Stomach (tissue), 9 donors: ENCODE results near the gene AREL1. TPM values are rescaled to one million over a fixed set of nuclear protein-coding genes. Genes with fewer than 3 reads are reported as not detected.

Experiments used
- DNase-seq, 2 donors: peaks; one replicate each; pipeline versions ENCODE4 v3.0.0 to v3.0.0-alpha.2; 2013 to 2019
- H3K27ac ChIP-seq, 5 donors: fragments of 200-600 bp in 4 of 5; sonication (generic) in 4 of 5; one replicate each; pipeline ENCODE4 v1.5.1; 2013 to 2019; ENCODE audit warnings: mild to moderate bottlenecking in 1 of 5, moderate library complexity in 1 of 5
- H3K27me3 ChIP-seq, 3 donors: fragments of 200-600 bp; sonication (generic); one replicate each; pipeline ENCODE4 v1.5.1; 2017 to 2019; ENCODE audit warnings: mixed run types in 1 of 3
- H3K36me3 ChIP-seq, 4 donors: fragments of 200-600 bp; sonication (generic); 1 replicate in 3 of 4; 2 replicates in 1 of 4; pipeline ENCODE4 v1.5.1; 2016 to 2019
- H3K4me1 ChIP-seq, 4 donors: fragments of 200-600 bp; sonication (generic); one replicate each; pipeline ENCODE4 v1.5.1; 2016 to 2019
- H3K4me3 ChIP-seq, 4 donors: fragments of 200-600 bp; sonication (generic) in 3 of 4; one replicate each; pipeline ENCODE4 v1.5.1; 2016 to 2019; ENCODE audit warnings: mild to moderate bottlenecking in 1 of 4
- H3K9me3 ChIP-seq, 4 donors: fragments of 200-600 bp; sonication (generic); one replicate each; pipeline ENCODE4 v1.5.1; 2016 to 2019
- EP300 ChIP-seq: sonication (generic); formaldehyde crosslinking; IDR thresholded peaks from one replicate; pipeline ENCODE4 v1.6.1; 2017; ENCODE audit warnings: antibody characterized with exemption
- POLR2A ChIP-seq, 4 donors: fragments of 450-650 bp; IDR thresholded peaks; one replicate each; pipeline ENCODE4 v1.6.1; 2016; ENCODE audit warnings: antibody characterized with exemption in 4 of 4, control low read depth in 2 of 4, mild to moderate bottlenecking in 1 of 4, moderate library complexity in 1 of 4
- POLR2AphosphoS5 ChIP-seq, 3 donors: sonication (generic); formaldehyde crosslinking; IDR thresholded peaks; one replicate each; pipeline ENCODE4 v1.6.1; 2016; ENCODE audit warnings: antibody characterized with exemption in 3 of 3
- WGBS, 5 donors: extraction: QIAGEN DNeasy Blood & Tissue Kit in 3 of 5; methylation state at CpG; one replicate each; pipeline versions ENCODE4 v1.1.5 to v1.1.7; 2013 to 2018; 5-methylcytosine and 5-hydroxymethylcytosine counted together
- intact Hi-C: fragments of 100-400 bp; cut with DNase I; formaldehyde crosslinking; loops from one replicate; pipeline ENCODE4 v1.15.1; 2023; ENCODE audit warnings: low total_unique reads
- polyA plus RNA-seq, 3 donors: library from polyadenylated mRNA; stranded (reverse); fragments of 200-250 nt; gene quantifications; one replicate each; pipeline ENCODE4 v1.2.3, GENCODE V29; 2013
- total RNA-seq, 5 donors: library from RNA; depleted of rRNA; stranded (reverse); fragments of >200 nt; gene quantifications; one replicate each; pipeline versions ENCODE4 v1.1.0 to v1.2.3, GENCODE V29; 2014 to 2016
- TF ChIP-seq, protein P1 (sequence below), 7 experiments: fragments of 450-650 bp in 4 of 7; fragments of 200-600 bp in 3 of 7; sonication (generic) in 3 of 7; IDR thresholded peaks; one replicate each; pipeline ENCODE4 v1.5.1; 2016 to 2019; ENCODE audit warnings: antibody characterized with exemption in 7 of 7, control low read depth in 2 of 7, mild to moderate bottlenecking in 1 of 7
- donor health status: healthy with polysubstance abuse.
- donor health status: Bipolar disorder and iron deficiency.
- donor health status: healthy.

The AREL1 gene
- total and polyA plus RNA-seq, 8 donors: 6.9 to 51.4 (median 12.0) TPM

DNA sequence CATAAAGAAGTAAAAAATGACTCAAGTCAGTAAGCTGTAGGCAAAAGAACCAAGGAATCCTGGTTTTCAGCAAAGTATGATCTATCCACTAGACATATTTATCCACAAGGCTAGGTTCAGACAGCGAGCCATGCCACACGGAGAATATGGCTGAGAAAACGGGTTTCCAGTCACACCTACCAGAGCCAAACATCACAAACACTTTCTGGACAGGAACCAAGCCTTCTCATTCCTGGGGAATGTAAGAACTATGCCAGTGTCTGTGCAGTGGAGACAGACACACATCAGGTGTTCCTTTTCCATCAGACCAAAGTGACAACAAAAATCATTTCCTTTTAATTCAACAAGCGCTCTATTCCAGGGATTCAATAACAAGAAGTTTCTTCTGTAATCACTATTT is 41.1 kb downstream of the AREL1 start:
- H3K27ac ChIP-seq: no peak overlapping the region
- no peaks in the 10 kb centered on the region for H3K4me1 ChIP-seq
- no peaks in the 10 kb centered on the region for H3K27me3 ChIP-seq
- no peak overlapping the region for H3K4me3 ChIP-seq
- intact Hi-C loops: no loop called here
- TF ChIP-seq POLR2AphosphoS5 (IDR thresholded peaks at IDR 0.05) (no peak), EP300 (no peak), POLR2A (IDR thresholded peaks at IDR 0.05) (no peak)
- TF ChIP-seq, protein P1, sequence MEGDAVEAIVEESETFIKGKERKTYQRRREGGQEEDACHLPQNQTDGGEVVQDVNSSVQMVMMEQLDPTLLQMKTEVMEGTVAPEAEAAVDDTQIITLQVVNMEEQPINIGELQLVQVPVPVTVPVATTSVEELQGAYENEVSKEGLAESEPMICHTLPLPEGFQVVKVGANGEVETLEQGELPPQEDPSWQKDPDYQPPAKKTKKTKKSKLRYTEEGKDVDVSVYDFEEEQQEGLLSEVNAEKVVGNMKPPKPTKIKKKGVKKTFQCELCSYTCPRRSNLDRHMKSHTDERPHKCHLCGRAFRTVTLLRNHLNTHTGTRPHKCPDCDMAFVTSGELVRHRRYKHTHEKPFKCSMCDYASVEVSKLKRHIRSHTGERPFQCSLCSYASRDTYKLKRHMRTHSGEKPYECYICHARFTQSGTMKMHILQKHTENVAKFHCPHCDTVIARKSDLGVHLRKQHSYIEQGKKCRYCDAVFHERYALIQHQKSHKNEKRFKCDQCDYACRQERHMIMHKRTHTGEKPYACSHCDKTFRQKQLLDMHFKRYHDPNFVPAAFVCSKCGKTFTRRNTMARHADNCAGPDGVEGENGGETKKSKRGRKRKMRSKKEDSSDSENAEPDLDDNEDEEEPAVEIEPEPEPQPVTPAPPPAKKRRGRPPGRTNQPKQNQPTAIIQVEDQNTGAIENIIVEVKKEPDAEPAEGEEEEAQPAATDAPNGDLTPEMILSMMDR (IDR thresholded peaks at IDR 0.05): no peak
- H3K36me3 ChIP-seq: peaks cover 75 to 100% (median 99%) of the 10 kb centered on the region in 4 donors
- 75 to 84% (median 79%) methylated on average over 4 of the region's 4 CpGs for WGBS, 5 donors
- no peaks in the 10 kb centered on the region for H3K9me3 ChIP-seq
- DNase-seq: no peak

DNA sequence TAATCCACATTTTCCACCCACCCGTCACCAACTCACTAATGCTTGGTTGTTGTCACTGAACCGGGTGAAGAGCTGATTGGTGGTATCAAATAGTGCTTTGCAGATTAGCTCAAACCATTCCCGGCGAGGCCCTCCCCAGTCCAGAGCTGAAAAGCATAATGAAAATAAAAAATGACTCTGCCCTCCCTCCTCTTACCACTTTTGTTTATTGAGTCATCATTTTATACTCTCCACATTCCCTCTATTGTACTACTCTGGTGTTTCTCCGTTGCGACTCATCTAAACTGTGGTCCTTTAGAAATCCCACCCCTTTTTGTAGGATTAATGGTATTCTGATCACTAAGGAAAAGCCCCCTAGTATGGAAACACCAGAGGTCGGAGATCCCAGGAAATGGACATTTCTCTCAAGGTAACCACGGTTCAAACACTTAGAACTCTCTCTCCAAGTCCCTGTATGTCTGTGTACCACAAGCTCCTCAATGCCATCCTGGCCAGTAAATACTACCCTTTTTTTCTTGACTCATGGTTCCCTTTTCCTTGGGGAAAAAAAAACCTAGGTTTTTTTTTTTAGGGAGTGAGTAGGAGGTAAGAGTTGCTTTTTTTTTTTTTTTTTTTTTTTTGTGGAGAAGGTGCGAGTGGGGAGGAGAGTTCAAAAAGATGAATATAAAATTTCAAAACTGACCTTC is 42.0 kb downstream of the AREL1 start:
- TF ChIP-seq, protein P1 (IDR thresholded peaks at IDR 0.05): no peak
- TF ChIP-seq EP300 (no peak), POLR2A (IDR thresholded peaks at IDR 0.05) (no peak), POLR2AphosphoS5 (IDR thresholded peaks at IDR 0.05) (no peak)
- intact Hi-C loops: no loop called here
- 86 to 91% (median 88%) methylated on average over 9 of the region's 9 CpGs for WGBS, 5 donors

DNA sequence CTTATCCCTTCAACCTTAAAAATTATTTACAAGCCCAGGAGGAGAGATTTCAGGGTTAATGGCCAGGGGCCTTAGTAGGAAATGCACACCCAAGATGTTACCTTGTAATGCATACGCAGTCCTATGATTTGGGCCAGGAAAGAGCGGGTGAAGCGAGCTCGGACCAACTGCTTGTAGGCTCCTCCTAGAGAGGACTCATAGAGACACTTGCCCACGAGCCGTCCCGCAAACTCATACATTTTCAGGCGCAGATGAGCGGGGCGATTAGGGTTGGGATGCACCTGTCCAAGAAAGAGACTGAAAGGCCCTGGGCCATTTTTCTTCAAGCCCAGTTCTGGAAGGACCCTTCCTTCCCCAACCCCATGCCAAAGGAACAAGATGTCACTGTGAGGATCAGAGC is 43.0 kb downstream of the AREL1 start:
- Histone ChIP-seq H3K9me3 (no peaks in the 10 kb centered on the region), H3K36me3 (peaks cover 61 to 100% (median 99%) of the 10 kb centered on the region in 4 donors), H3K4me1 (no peaks in the 10 kb centered on the region), H3K27me3 (no peaks in the 10 kb centered on the region), H3K27ac (no peak overlapping the region), H3K4me3 (no peak overlapping the region)
- no peak for TF ChIP-seq POLR2AphosphoS5 (IDR thresholded peaks at IDR 0.05)
- no peak for TF ChIP-seq POLR2A (IDR thresholded peaks at IDR 0.05)
- TF ChIP-seq EP300: no peak
- TF ChIP-seq, protein P1 (IDR thresholded peaks at IDR 0.05): no peak
- 96 to 99% (median 98%) methylated on average over 10 of the region's 10 CpGs for WGBS, 5 donors
- DNase-seq: no peak
- intact Hi-C loops: no loop called here

More for the DNA sequence above, 42.0 kb downstream of the AREL1 start:
- H3K36me3 ChIP-seq: peaks cover 68 to 100% (median 99%) of the 10 kb centered on the region in 4 donors
- no peak for DNase-seq
- H3K4me1 ChIP-seq: no peaks in the 10 kb centered on the region
- no peak overlapping the region for H3K27ac ChIP-seq
- H3K27me3 ChIP-seq: no peaks in the 10 kb centered on the region
- no peak overlapping the region for H3K4me3 ChIP-seq
- H3K9me3 ChIP-seq: no peaks in the 10 kb centered on the region

DNA sequence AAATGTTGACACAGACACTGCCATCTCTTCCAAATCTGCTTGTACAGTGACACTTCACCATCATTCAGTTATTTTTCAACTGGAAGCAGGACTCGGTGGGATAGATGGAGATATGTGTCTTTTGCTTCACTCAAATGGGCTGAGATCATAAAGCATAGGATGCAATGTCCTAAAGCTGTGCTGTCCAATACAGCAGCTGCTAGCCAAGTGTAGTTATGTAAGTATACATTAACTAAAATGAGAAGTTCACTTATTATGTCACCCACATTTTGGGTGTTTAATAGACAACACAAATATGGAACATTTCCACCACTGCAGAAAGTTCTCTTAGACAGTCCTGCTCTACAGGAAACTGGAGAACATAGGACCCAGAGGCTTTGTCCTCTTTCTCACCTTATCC is 43.6 kb downstream of the AREL1 start:
- H3K4me3 ChIP-seq: no peak overlapping the region
- WGBS, 5 donors: 88 to 98% (median 95%) methylated on average over 1 of the region's 1 CpG
- H3K4me1 ChIP-seq: no peaks in the 10 kb centered on the region
- no peak for DNase-seq
- no peak overlapping the region for H3K27ac ChIP-seq
- no peaks in the 10 kb centered on the region for H3K9me3 ChIP-seq
- peaks cover 64 to 100% (median 99%) of the 10 kb centered on the region in 4 donors for H3K36me3 ChIP-seq
- no peaks in the 10 kb centered on the region for H3K27me3 ChIP-seq
- intact Hi-C loops: no loop called here
- no peak for TF ChIP-seq EP300
- TF ChIP-seq, protein P1 (IDR thresholded peaks at IDR 0.05): no peak
- no peak for TF ChIP-seq POLR2A (IDR thresholded peaks at IDR 0.05)
- TF ChIP-seq POLR2AphosphoS5 (IDR thresholded peaks at IDR 0.05): no peak
